K562 (cell line): ENCODE measurements around the gene PDGFA. TPM values are rescaled to one million over a fixed set of nuclear protein-coding genes. Genes with fewer than 3 reads are reported as not detected.

ENCODE experiments used
- HNRNPLL ChIP-seq: fragments of 200-400 bp; formaldehyde crosslinking; IDR thresholded peaks from 2 replicates; pipeline ENCODE4 v1.6.1; 2017; ENCODE audit warnings: low read length, low read depth, mild to moderate bottlenecking; ENCODE audit not compliant: poor library complexity, severe bottlenecking
- LARP7 ChIP-seq: fragments of 450-650 bp; IDR thresholded peaks from 2 replicates; pipeline ENCODE4 v1.6.1; 2016
- MBD2 ChIP-seq: sonication (generic); IDR thresholded peaks from 2 replicates; pipeline ENCODE4 v1.6.1; 2016; ENCODE audit warnings: low read depth, borderline replicate concordance
- POU5F1 ChIP-seq: fragments of 150-350 bp; IDR thresholded peaks from 2 replicates; pipeline ENCODE4 v1.6.1; 2014; ENCODE audit warnings: borderline replicate concordance, low read length, low read depth, mild to moderate bottlenecking; ENCODE audit not compliant: partially characterized antibody
- SOX6 ChIP-seq: fragments of 450-650 bp; IDR thresholded peaks from 2 replicates; pipeline ENCODE4 v1.6.1; 2014; ENCODE audit warnings: mild to moderate bottlenecking
- ZNF232 ChIP-seq: sonication (generic); formaldehyde crosslinking; IDR thresholded peaks from 2 replicates; pipeline ENCODE4 v1.8.0; 2022; ENCODE audit warnings: mild to moderate bottlenecking, missing genetic modification reagents
- polyA plus RNA-seq, 8 experiments: library from polyadenylated mRNA; depleted of rRNA in 4 of 8; stranded (reverse) in 5 of 8; unstranded in 3 of 8; fragments of >200 nt; fragmentation: Nextera tagmentation in 2 of 8; fragmentation: Illumina TruSeq in 1 of 8; extraction: Ambion mirVana in 2 of 8; extraction: Trizol in 1 of 8; gene quantifications; 2 replicates each; pipeline versions ENCODE4 v1.2.1 to v1.2.3, GENCODE V29; 2011 to 2014; ENCODE audit warnings: inconsistent platforms in 1 of 8, missing spikeins in 1 of 8
- total RNA-seq, 7 experiments: library from RNA; depleted of rRNA in 6 of 7; stranded (reverse); fragments of >200 nt in 6 of 7; fragmentation: Illumina TruSeq in 2 of 7; extraction: Trizol in 2 of 7; gene quantifications; 2 replicates each; pipeline versions ENCODE4 v1.2.1 to v1.2.3, GENCODE V29; 2011 to 2021; ENCODE audit warnings: low replicate concordance in 1 of 7
- TF ChIP-seq, protein P1 (sequence below): fragments of 450-650 bp; formaldehyde crosslinking; IDR thresholded peaks from 2 replicates; pipeline ENCODE4 v1.4.0; 2022; ENCODE audit warnings: missing genetic modification characterization
- TF ChIP-seq, protein P2 (sequence below): fragments of 250-450 bp; sonication (Bioruptor Pico); IDR thresholded peaks from 2 replicates; pipeline ENCODE4 v1.9.0; 2021; ENCODE audit warnings: mild to moderate bottlenecking, inconsistent platforms
- TF ChIP-seq, protein P3 (sequence below): fragments of 450-650 bp; IDR thresholded peaks from 2 replicates; pipeline ENCODE4 v1.6.1; 2016; ENCODE audit warnings: mild to moderate bottlenecking, moderate library complexity
- TF ChIP-seq, protein P4 (sequence below): fragments of 250-450 bp; sonication (Bioruptor Pico); IDR thresholded peaks from 2 replicates; pipeline ENCODE4 v1.5.0; 2020; ENCODE audit warnings: mild to moderate bottlenecking, borderline replicate concordance

The PDGFA gene
- total and polyA plus RNA-seq, 9 of the 15 experiments (the other 6 are each of a cell fraction or from before 2014, with no cell fraction given): 2.5 to 10.2 (median 4.6) TPM

DNA sequence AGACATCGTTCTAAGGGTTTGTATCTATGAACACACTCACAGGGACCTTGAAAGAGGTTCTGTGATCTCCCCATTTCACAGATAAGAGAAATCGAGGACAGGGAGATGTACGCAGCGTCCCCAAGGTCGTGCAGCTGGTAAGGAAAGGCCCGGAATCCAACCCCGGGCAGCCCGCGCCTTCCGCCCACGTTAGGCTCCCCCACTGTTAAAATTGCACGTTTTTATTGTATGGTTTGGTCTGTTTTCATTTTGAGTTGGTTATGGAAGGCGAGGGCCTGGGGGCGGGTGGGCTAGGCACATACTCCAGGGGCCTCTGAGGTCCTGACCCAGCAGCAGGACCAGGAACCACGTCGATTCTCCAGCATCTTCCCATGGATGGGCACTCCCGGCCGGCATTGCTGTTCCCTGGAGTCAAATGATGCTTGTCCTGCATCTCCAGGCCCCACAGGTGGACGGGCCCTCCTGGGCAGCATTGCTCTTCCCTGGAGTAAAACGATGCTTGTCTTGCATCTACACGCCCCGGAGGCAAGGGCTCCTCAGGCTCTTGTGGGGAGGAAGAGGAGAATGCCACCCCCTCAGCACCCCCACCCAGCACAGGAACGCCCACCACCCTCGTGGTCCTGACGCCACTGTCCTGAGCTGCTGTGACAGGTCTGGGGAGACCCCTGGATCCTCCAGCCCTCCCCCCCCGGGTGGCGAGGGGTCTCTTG, 65.9 kb downstream of the PDGFA start (continued):
- TF ChIP-seq, protein P1, sequence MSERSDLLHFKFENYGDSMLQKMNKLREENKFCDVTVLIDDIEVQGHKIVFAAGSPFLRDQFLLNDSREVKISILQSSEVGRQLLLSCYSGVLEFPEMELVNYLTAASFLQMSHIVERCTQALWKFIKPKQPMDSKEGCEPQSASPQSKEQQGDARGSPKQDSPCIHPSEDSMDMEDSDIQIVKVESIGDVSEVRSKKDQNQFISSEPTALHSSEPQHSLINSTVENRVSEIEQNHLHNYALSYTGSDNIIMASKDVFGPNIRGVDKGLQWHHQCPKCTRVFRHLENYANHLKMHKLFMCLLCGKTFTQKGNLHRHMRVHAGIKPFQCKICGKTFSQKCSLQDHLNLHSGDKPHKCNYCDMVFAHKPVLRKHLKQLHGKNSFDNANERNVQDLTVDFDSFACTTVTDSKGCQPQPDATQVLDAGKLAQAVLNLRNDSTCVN (CRISPR knock-in tag): no peak
- TF ChIP-seq POU5F1 (no peak), LARP7 (no peak), MBD2 (no peak), HNRNPLL (no peak), ZNF232 (CRISPR knock-in tag) (no peak), SOX6 (no peak)
- TF ChIP-seq, protein P2, sequence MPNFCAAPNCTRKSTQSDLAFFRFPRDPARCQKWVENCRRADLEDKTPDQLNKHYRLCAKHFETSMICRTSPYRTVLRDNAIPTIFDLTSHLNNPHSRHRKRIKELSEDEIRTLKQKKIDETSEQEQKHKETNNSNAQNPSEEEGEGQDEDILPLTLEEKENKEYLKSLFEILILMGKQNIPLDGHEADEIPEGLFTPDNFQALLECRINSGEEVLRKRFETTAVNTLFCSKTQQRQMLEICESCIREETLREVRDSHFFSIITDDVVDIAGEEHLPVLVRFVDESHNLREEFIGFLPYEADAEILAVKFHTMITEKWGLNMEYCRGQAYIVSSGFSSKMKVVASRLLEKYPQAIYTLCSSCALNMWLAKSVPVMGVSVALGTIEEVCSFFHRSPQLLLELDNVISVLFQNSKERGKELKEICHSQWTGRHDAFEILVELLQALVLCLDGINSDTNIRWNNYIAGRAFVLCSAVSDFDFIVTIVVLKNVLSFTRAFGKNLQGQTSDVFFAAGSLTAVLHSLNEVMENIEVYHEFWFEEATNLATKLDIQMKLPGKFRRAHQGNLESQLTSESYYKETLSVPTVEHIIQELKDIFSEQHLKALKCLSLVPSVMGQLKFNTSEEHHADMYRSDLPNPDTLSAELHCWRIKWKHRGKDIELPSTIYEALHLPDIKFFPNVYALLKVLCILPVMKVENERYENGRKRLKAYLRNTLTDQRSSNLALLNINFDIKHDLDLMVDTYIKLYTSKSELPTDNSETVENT (CRISPR knock-in tag): no peak
- TF ChIP-seq, protein P3, sequence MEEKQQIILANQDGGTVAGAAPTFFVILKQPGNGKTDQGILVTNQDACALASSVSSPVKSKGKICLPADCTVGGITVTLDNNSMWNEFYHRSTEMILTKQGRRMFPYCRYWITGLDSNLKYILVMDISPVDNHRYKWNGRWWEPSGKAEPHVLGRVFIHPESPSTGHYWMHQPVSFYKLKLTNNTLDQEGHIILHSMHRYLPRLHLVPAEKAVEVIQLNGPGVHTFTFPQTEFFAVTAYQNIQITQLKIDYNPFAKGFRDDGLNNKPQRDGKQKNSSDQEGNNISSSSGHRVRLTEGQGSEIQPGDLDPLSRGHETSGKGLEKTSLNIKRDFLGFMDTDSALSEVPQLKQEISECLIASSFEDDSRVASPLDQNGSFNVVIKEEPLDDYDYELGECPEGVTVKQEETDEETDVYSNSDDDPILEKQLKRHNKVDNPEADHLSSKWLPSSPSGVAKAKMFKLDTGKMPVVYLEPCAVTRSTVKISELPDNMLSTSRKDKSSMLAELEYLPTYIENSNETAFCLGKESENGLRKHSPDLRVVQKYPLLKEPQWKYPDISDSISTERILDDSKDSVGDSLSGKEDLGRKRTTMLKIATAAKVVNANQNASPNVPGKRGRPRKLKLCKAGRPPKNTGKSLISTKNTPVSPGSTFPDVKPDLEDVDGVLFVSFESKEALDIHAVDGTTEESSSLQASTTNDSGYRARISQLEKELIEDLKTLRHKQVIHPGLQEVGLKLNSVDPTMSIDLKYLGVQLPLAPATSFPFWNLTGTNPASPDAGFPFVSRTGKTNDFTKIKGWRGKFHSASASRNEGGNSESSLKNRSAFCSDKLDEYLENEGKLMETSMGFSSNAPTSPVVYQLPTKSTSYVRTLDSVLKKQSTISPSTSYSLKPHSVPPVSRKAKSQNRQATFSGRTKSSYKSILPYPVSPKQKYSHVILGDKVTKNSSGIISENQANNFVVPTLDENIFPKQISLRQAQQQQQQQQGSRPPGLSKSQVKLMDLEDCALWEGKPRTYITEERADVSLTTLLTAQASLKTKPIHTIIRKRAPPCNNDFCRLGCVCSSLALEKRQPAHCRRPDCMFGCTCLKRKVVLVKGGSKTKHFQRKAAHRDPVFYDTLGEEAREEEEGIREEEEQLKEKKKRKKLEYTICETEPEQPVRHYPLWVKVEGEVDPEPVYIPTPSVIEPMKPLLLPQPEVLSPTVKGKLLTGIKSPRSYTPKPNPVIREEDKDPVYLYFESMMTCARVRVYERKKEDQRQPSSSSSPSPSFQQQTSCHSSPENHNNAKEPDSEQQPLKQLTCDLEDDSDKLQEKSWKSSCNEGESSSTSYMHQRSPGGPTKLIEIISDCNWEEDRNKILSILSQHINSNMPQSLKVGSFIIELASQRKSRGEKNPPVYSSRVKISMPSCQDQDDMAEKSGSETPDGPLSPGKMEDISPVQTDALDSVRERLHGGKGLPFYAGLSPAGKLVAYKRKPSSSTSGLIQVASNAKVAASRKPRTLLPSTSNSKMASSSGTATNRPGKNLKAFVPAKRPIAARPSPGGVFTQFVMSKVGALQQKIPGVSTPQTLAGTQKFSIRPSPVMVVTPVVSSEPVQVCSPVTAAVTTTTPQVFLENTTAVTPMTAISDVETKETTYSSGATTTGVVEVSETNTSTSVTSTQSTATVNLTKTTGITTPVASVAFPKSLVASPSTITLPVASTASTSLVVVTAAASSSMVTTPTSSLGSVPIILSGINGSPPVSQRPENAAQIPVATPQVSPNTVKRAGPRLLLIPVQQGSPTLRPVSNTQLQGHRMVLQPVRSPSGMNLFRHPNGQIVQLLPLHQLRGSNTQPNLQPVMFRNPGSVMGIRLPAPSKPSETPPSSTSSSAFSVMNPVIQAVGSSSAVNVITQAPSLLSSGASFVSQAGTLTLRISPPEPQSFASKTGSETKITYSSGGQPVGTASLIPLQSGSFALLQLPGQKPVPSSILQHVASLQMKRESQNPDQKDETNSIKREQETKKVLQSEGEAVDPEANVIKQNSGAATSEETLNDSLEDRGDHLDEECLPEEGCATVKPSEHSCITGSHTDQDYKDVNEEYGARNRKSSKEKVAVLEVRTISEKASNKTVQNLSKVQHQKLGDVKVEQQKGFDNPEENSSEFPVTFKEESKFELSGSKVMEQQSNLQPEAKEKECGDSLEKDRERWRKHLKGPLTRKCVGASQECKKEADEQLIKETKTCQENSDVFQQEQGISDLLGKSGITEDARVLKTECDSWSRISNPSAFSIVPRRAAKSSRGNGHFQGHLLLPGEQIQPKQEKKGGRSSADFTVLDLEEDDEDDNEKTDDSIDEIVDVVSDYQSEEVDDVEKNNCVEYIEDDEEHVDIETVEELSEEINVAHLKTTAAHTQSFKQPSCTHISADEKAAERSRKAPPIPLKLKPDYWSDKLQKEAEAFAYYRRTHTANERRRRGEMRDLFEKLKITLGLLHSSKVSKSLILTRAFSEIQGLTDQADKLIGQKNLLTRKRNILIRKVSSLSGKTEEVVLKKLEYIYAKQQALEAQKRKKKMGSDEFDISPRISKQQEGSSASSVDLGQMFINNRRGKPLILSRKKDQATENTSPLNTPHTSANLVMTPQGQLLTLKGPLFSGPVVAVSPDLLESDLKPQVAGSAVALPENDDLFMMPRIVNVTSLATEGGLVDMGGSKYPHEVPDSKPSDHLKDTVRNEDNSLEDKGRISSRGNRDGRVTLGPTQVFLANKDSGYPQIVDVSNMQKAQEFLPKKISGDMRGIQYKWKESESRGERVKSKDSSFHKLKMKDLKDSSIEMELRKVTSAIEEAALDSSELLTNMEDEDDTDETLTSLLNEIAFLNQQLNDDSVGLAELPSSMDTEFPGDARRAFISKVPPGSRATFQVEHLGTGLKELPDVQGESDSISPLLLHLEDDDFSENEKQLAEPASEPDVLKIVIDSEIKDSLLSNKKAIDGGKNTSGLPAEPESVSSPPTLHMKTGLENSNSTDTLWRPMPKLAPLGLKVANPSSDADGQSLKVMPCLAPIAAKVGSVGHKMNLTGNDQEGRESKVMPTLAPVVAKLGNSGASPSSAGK: no peak
- TF ChIP-seq, protein P4, sequence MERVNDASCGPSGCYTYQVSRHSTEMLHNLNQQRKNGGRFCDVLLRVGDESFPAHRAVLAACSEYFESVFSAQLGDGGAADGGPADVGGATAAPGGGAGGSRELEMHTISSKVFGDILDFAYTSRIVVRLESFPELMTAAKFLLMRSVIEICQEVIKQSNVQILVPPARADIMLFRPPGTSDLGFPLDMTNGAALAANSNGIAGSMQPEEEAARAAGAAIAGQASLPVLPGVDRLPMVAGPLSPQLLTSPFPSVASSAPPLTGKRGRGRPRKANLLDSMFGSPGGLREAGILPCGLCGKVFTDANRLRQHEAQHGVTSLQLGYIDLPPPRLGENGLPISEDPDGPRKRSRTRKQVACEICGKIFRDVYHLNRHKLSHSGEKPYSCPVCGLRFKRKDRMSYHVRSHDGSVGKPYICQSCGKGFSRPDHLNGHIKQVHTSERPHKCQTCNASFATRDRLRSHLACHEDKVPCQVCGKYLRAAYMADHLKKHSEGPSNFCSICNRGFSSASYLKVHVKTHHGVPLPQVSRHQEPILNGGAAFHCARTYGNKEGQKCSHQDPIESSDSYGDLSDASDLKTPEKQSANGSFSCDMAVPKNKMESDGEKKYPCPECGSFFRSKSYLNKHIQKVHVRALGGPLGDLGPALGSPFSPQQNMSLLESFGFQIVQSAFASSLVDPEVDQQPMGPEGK (CRISPR knock-in tag): no peak
